Caki2 (cell line): ENCODE data around the gene CCDC194. TPM values are rescaled to one million over a fixed set of nuclear protein-coding genes. Genes with fewer than 3 reads are reported as not detected.

Source experiments
- DNase-seq: peaks from one replicate; pipeline ENCODE4 v3.0.0-alpha.2; 2015; ENCODE audit warnings: low read depth
- in situ Hi-C: cut with HindIII; loops from 2 replicates; pipeline ENCODE4 v1.10.0; 2016; ENCODE audit warnings: low sequenced_read_pairs, low pct_unique_long_range_greater_than_20kb, mixed read lengths
- total RNA-seq: library from RNA; depleted of rRNA; stranded (reverse); fragments of >200 nt; shearing (Covaris generic); gene quantifications from 2 replicates; pipeline ENCODE4 v1.2.3, GENCODE V29; 2014; ENCODE audit warnings: low replicate concordance

Gene CCDC194
- total RNA-seq, 1 experiment from 2014 or later, result not detected

GRCh38 chr19:17409990-17410389 is 16.0 kb upstream of the CCDC194 start:
- in situ Hi-C loops, result no loop called here
- DNase-seq, result no peak

- DNase-seq, result no peak
- in situ Hi-C loops, result no loop called here
These were observed 12.8 kb upstream of the CCDC194 start for GRCh38 chr19:17406887-17407196.

- DNase-seq, result peak; percentile 58
- in situ Hi-C loops, result no loop called here
These were observed 12.3 kb upstream of the CCDC194 start for GRCh38 chr19:17406046-17406886.

GRCh38 chr19:17405250-17406045 is 11.5 kb upstream of the CCDC194 start, which contains the start of gene BST2:
BST2 (minus strand) TSS chr19:17405630; CDS start chr19:17405575, 55 bp downstream.
- in situ Hi-C loops, result no loop called here
- DNase-seq, result peak; percentile 80

- DNase-seq, result no peak
- in situ Hi-C loops, result no loop called here
These were observed 10.7 kb upstream of the CCDC194 start for GRCh38 chr19:17404621-17405249.

GRCh38 chr19:17404015-17404414 is 10.0 kb upstream of the CCDC194 start:
- no peak for DNase-seq
- in situ Hi-C loops, result no loop called here

- in situ Hi-C loops, result no loop called here
- DNase-seq, result no peak
These were observed 9.2 kb upstream of the CCDC194 start for GRCh38 chr19:17402982-17403855.

GRCh38 chr19:17401628-17402027 is 7.6 kb upstream of the CCDC194 start:
- no peak for DNase-seq
- in situ Hi-C loops, result no loop called here

GRCh38 chr19:17398902-17399527 is 5.0 kb upstream of the CCDC194 start:
- in situ Hi-C loops, result no loop called here
- no peak for DNase-seq

GRCh38 chr19:17394891-17395415 is 957 bp upstream of the CCDC194 start:
- DNase-seq, result peak; percentile 32
- in situ Hi-C loops, result no loop called here

GRCh38 chr19:17393002-17393401 is 994 bp downstream of the CCDC194 start:
- in situ Hi-C loops, result no loop called here
- peak; percentile 37 for DNase-seq

- in situ Hi-C loops, result no loop called here
These were observed 2.4 kb downstream of the CCDC194 start for GRCh38 chr19:17391371-17392151.

GRCh38 chr19:17390665-17391370 is 3.2 kb downstream of the CCDC194 start:
- in situ Hi-C loops, result no loop called here
- DNase-seq, result peak; percentile 89

More at GRCh38 chr19:17391371-17392151, 2.4 kb downstream of the CCDC194 start:
- no peak for DNase-seq

- in situ Hi-C loops, result no loop called here
- DNase-seq, result no peak
These were observed 3.9 kb downstream of the CCDC194 start for GRCh38 chr19:17389957-17390664.

GRCh38 chr19:17389288-17389687 is 4.7 kb downstream of the CCDC194 start:
- DNase-seq, result no peak
- in situ Hi-C loops, result no loop called here
